Stomach (tissue), 4 donors: Measurements from ENCODE around the gene CITED1.

Source experiments
- CTCF ChIP-seq, 7 experiments: fragments of 450-650 bp in 4 of 7; fragments of 200-600 bp in 3 of 7; sonication (generic) in 3 of 7; IDR thresholded peaks; one replicate each; pipeline ENCODE4 v1.5.1; 2016 to 2019; ENCODE audit warnings: antibody characterized with exemption in 7 of 7, control low read depth in 2 of 7, mild to moderate bottlenecking in 1 of 7
- EP300 ChIP-seq: sonication (generic); formaldehyde crosslinking; IDR thresholded peaks from one replicate; pipeline ENCODE4 v1.6.1; 2017; ENCODE audit warnings: antibody characterized with exemption
- POLR2A ChIP-seq, 4 donors: fragments of 450-650 bp; IDR thresholded peaks; one replicate each; pipeline ENCODE4 v1.6.1; 2016; ENCODE audit warnings: antibody characterized with exemption in 4 of 4, control low read depth in 2 of 4, mild to moderate bottlenecking in 1 of 4, moderate library complexity in 1 of 4

GRCh38 chrX:72274526-72274925, 31.2 kb downstream of the CITED1 start:
- TF ChIP-seq EP300 (no peak), CTCF (IDR thresholded peaks at IDR 0.05) (no peak), POLR2A (IDR thresholded peaks at IDR 0.05) (no peak)
